ENCODE data around the gene SART1.

SART1 gene

GRCh38 chr11:65967329-65967934, 5.9 kb downstream of the SART1 start:
- no peak for DNase-seq (ENCODE audit: low read depth, low spot score)

- no peak for DNase-seq (ENCODE audit: low read depth, low spot score)
Measured at GRCh38 chr11:65968600-65969482, 7.3 kb downstream of the SART1 start.

GRCh38 chr11:65972116-65972515, 10.6 kb downstream of the SART1 start:
- DNase-seq (ENCODE audit: low read depth, low spot score) = no peak

- no peak for DNase-seq (ENCODE audit: low read depth, low spot score)
Measured at GRCh38 chr11:65973439-65974110, 12.0 kb downstream of the SART1 start.

- no peak for DNase-seq (ENCODE audit: low read depth, low spot score)
Measured at GRCh38 chr11:65975771-65976170, 14.2 kb downstream of the SART1 start.

GRCh38 chr11:65976216-65977176, 15.0 kb downstream of the SART1 start:
- no peak for DNase-seq (ENCODE audit: low read depth, low spot score)

GRCh38 chr11:65977621-65978390, 16.3 kb downstream of the SART1 start:
- no peak for DNase-seq (ENCODE audit: low read depth, low spot score)

- DNase-seq (ENCODE audit: low read depth, low spot score) = no peak
Measured at GRCh38 chr11:65978391-65979238, 17.1 kb downstream of the SART1 start.

- DNase-seq (ENCODE audit: low read depth, low spot score) = no peak
Measured at GRCh38 chr11:65979261-65979759, 17.8 kb downstream of the SART1 start.

- no peak for DNase-seq (ENCODE audit: low read depth, low spot score)
Measured at GRCh38 chr11:65981101-65981740, 19.7 kb downstream of the SART1 start.

- no peak for DNase-seq (ENCODE audit: low read depth, low spot score)
Measured at GRCh38 chr11:65981972-65982823, 20.7 kb downstream of the SART1 start.

GRCh38 chr11:65982824-65983588, 21.5 kb downstream of the SART1 start:
- DNase-seq (ENCODE audit: low read depth, low spot score) = no peak

- no peak for DNase-seq (ENCODE audit: low read depth, low spot score)
Measured at GRCh38 chr11:65983589-65983987, 22.1 kb downstream of the SART1 start.

- DNase-seq (ENCODE audit: low read depth, low spot score) = no peak
Measured at GRCh38 chr11:65987336-65987735, 25.8 kb downstream of the SART1 start.

GRCh38 chr11:65988791-65989592, 27.5 kb downstream of the SART1 start:
- DNase-seq (ENCODE audit: low read depth, low spot score) = peak; percentile 93

GRCh38 chr11:65992056-65992455, 30.5 kb downstream of the SART1 start:
- DNase-seq (ENCODE audit: low read depth, low spot score) = no peak
